GM19023 (cell line): ENCODE data around the gene SEMA3F.

ENCODE experiments used
- ATAC-seq: cut with Tn5 transposase; IDR thresholded peaks from one replicate; pipeline ENCODE4 v1.9.1; 2021; ENCODE audit warnings: mild to moderate bottlenecking, moderate library complexity; ENCODE audit not compliant: unreplicated experiment

SEMA3F gene

DNA sequence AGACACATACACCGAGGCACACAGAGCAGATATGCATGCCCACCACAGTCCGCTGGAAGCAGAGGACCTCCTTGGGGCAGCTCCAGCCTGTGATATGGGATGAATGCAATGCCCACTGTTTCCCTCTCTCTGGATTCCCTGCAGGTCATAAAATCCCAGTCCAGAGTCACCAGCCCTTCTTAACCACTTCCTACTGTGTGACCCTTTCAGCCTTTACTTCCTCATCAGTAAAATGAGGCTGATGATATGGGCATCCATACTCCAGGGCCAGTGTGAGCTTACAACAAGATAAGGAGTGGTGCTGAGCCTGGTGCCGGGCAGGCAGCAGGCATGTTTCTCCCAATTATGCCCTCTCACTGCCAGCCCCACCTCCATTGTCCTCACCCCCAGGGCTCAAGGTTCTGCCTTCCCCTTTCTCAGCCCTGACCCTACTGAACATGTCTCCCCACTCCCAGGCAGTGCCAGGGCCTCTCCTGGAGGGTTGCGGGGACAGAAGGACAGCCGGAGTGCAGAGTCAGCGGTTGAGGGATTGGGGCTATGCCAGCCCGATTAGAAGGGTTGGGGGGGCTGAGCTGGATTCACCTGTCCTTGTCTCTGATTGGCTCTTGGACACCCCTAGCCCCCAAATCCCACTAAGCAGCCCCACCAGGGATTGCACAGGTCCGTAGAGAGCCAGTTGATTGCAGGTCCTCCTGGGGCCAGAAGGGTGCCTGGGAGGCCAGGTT, 36.0 kb downstream of the SEMA3F start, which contains the start of gene GNAT1:
TSS of gene GNAT1 (plus strand) at position 675 of the 725 bp plus-strand sequence. CDS start 116 bp downstream, outside the sequence.
- no peak for ATAC-seq

DNA sequence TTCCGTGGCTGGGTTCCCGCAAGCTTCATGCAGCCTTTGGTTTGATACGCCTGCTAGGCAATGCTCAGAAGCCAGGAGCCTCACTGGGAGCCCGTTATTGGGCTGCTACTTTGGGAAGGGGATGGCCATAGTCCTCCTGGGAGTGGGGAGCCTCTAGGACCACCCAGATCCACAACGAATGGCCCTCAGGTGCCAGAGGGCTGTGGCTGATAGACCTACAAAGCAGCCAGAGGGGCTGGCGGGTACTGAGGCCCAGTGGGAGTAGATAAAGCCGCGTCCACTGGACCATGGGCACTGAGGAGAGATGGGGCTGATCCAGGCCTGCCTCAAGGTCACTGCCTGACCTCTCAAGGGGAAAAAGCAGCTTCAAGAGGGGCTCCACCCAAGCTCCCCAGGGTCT, 37.0 kb downstream of the SEMA3F start:
- no peak for ATAC-seq

DNA sequence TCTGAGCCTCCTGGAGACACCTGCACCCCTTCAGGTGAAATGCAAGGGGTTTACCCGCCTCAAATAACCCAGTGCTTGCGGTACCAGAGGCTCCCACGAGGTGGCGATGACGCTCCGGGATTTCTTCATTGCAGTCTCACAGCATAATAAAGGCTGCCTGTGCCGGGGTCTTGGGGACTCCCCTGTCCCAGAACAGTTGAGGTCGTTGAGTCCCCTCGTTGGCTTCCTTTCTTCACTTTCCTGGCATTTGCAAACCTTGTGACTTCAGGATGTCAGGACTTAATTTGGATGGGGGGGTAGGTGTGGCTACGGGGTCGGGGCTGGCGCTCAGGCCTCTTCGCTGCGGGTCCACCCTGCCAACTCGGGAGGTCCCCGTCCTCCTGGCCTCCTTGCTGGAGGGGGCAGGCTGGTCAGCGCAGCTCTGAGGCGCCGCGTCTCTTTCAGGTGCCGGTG, 37.6 kb downstream of the SEMA3F start:
- ATAC-seq, result no peak

DNA sequence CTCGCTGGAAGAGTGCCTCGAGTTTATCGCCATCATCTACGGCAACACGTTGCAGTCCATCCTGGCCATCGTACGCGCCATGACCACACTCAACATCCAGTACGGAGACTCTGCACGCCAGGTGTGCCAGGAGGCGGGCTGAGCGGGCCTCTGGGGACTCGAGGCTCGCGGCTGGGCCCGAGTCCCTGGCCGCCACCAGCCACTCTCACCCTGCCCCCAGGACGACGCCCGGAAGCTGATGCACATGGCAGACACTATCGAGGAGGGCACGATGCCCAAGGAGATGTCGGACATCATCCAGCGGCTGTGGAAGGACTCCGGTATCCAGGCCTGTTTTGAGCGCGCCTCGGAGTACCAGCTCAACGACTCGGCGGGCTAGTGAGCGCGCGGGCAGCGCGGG, 38.2 kb downstream of the SEMA3F start:
- no peak for ATAC-seq

DNA sequence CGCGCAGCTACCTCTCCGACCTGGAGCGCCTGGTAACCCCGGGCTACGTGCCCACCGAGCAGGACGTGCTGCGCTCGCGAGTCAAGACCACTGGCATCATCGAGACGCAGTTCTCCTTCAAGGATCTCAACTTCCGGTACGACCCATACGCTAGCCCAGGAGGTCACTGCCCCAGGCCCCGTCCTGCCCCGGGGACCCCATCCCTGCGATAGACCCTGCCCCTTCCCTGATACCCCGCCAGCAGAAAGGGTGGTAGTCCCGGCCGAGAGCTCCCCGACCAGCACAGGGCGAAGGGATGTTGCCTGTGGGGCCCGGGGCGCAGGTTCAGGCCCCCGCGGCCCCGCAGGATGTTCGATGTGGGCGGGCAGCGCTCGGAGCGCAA, 38.6 kb downstream of the SEMA3F start:
- no peak for ATAC-seq

DNA sequence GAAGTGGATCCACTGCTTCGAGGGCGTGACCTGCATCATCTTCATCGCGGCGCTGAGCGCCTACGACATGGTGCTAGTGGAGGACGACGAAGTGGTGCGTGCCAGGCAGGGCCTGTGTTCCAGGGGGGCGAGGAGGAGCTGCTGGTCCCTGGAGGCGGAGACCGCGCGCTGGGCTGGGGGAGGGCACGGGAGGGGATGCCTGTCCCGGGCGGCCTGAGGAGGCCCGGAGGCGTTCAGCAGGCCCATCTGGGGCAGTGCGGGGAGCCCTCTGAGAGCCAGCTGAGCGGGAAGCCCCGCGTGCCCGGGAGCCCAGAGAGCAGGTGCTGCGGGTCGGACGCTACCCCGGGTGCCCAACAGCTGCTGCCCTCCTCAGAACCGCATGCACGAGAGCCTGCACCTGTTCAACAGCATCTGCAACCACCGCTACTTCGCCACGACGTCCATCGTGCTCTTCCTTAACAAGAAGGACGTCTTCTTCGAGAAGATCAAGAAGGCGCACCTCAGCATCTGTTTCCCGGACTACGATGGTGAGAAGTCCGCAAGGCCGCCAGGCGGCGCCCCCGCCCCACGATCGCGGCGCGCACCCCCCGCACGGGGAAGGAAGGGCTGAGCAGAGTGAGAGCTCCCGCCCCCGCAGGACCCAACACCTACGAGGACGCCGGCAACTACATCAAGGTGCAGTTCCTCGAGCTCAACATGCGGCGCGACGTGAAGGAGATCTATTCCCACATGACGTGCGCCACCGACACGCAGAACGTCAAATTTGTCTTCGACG, 39.2 kb downstream of the SEMA3F start:
- ATAC-seq, result no peak

DNA sequence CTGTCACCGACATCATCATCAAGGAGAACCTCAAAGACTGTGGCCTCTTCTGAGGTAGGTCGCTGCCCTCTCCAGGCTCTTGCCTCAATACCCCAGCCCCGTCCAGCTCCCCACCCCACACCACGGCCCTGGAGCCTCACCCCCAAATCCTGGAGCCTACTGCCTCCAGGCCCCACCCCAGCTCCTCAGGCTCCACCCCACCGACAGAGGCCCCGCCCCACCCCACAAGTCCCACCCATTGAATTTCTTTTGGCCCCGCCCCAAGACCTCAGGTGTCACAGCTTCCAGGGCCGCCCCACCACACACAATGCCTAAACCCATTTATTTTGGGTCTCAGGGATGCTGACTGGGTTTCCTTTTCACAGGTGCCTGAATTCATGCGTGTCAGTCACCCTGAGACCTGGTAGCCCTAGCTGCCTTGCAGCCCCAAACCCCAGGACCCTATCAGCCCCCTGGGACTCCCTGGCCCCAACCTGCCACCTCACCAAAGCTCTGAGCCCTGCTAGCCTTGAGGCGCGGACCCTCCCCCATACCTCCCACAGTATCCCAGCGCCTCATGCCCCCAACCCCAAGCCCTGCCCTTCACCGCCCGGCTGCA, 39.9 kb downstream of the SEMA3F start:
- ATAC-seq, result no peak

DNA sequence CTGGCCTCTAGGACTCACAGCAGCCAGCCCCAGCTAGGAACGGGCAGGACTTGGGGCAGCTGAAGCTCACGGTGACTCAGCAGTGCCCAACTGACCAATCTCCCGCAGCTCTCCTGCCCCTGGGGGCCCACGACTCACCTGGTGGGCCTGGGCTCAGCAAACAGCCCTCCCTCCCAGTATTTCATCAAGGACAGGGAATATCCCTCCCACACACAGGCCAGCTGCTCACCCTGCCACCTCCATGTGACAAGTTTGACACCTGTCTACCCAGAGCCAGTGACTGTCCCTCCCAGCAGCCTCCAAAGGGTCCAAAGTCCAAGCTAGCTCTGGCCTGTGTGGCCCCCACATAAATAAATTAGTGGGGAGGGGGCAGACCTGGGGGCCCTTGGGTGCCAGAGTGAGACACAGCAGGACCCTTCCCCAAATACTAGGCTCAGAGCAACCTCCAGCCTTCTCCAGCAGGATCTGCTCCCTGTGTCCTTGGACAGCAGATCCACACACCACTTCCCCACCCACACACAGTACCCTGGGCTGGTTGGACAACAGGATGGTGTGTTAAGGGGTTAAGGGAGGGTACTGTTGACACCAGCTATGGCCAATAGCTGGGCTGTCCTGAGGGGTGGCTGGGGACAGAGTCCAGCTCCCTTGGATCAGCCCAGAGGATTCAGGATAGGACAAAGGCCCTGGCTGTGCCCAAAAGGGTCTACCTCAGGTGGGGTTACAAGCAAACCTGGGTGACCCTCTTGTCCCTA, 40.6 kb downstream of the SEMA3F start:
- no peak for ATAC-seq

DNA sequence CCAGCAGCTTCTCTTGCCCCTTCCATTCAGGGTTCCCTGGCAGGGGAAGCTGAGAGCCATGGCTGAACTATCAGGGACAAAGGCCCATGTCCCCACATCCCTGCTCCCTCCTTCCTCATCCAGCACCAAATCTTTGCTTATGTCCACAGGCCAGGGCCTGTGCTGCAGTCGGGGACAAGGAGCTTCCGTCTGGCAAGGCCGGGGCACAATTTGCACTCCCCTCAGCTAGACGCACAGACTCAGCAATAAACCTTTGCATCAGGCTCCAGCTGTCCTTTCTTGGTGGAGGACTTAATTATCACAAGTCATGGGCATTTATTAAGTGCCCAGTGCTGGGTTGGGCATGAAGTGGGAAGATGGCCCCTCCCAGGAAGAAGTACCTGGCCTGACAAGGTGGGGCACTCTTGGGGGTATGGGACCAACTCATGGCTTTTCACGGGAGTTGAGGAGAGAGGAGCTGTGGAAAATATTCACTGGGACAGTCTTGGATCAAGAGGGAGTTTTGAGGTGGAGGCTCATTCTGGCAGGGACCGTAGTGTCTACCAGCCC, 41.2 kb downstream of the SEMA3F start:
- ATAC-seq, result no peak

DNA sequence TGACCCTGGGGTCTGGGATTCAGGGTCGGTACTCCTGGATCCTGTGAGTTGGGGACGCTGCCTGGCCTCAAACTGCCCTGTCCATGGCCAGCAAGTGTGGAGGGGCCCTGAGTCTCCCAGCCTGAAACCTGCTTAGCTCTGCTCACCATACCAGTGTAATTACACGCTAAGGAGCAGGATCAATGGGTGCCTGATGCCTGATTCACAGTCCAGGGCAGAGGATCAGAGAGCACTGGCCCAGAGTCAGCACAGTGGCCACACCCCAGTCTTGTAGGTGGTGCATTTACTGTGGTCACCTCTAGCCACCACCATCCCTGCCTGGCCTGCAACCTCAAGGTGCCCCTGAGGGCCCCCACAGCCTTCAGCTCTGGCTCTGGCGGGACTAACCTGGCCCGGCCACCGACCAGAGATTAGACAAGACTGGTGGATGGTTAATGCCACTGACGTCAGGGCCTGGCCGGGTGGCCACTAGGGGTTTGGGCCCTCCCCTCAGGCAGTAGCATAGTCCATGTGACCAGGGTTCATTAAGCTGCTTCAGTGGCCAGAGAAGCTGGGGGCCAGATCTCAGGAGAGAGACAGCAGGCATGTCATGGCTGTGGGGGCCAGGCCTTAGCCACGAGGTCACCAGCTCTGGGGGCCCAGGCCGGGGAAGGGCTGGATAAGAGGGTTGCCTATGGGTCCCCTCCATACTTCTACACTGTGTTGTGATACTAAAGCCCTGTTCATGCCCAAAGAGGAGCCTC, 46.6 kb downstream of the SEMA3F start:
- ATAC-seq, result no peak

DNA sequence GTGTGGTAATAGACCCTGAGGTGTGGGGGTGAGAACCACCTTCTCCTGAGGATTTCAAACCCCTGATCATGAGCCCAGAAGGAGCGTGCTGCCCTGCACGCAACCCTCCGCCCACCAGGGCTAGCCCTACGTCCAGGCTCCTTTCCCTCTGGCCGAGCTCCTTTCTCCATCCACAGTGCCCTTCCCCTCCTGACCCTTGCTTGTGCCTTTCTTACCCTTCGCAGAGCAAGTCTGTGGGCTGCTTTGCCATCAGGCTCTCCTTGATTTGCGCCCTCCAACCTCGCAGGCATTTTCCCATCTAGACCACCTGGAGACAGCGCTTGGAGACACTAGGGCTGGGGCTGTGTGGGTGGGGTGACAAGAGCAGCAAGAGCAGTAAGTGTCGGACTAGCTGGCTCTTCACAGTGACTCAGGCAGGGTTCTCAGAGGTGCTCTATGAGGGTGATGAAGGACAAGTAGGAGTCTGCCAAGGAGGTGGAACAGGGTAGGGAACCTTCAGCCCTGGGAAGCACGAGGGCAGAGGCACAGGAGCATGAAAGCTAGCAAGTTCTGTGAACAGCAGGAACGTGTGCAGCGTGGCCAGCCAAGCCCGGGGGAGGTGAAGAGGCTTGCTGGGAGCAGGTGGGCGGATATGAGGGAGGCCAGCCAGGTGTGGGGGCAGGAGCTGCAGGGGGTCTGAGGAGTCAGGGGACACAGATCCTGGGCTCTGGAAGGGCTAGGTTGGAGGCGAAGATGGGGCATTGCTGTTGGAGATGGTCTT, 47.4 kb downstream of the SEMA3F start:
- no peak for ATAC-seq

DNA sequence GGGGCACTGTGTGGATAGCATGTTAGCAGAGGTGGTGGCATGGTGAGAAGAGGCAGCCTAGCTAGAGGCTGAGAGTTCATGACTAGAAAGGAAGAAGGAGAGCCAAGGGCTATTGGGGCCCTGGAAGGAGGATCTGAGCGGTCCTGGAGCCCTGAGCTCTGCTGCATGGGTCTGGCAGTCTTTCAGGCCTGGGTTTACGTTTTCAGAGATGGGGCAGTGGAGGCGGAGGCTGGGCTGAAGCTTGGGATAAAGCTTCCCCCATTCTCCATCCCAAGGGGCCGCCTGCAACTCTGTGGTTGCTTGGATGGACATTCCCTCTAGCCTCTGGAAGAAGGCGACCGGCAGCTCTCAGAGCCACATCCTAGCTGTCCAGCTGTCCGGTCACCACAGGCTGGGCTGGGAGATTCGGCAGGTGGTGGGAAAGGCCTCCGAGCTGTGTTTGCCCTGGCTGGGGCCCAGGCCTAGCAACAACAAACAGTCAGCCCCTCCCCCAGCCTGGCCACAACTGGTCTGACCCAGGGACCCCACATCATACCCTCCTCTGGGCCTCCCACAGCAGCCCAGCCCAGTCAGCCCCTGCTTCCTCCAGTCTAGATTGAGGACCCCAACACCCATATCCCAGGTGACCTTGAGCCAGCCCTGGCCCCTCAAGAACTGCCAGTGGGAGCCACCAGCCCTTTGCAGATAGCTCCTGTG, 48.1 kb downstream of the SEMA3F start:
- no peak for ATAC-seq

DNA sequence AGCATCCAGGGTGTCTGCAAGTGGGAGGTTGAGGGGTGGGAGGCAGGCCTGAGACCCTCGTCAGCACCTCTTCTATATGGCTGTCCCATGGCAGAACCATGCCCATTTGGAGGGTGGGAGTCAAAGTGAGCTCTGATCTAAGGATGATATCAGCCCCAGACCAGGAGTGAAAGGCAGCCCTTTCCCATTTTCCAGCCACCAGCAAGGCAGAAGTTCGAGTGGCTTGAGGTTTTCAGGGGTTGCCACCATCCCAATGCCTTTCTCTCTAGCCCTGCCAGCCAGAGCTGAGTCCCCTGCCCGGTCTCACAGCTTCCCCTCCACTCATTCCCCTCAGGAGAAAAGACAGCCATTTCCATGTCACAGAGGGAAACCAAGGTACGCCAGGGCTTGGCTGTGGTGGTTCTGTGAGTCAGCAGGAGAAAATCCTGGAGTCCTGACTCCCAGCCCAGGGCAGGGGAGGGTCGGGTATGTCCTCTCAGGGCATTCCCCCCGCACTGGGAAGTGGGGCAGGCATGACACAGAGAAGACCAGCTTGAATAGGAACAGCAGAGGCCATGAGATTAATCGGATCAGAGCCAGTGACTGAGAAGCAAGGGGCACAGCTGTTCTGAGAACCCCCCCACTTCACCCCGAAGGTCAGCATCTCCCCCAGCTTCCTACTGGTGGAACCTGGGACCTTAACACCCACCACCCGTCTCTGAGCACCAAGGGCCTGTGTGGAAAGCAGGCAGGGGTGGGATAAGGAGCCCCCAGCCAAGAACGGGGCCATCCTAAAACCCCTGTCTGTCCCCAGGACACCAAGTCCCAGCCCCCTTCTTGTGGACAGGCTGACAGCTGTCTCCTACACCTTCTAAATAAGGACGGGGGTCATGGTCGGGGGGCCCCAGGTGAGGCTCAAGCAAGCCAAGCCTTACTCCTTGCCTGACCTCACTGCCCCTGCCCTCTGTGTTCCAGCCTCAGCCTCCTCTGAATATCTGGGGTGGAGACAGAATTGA, 49.0 kb downstream of the SEMA3F start:
- no peak for ATAC-seq

DNA sequence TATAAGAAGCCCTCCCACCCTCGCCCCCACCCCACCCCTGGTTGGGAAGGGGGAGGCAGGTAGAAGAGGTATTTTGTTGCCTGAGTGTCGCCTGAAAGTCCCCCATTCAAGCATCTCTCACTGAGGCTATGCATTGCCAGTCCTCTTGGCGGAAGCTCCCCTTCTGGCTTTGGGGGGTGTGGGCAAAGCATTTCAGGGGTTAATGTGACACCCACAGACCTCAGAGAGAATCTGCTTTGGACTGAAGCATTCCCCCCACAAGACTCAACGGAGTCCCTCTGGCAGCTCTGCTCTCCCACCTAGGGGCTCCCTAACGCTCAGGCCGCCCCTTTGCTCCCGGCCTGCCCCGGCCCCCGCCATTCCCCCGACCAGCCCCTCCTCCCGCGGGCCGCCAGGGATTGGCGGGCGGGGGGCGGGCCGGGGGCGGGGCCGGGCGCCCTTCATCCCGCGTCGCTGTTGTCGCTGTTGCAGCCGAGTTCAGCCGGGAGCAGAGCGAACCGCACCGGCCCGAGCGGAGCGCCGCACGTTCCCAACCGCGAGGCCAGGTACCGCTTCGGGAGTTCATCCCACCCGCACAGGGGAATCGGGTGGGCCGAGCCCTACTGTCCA, 49.8 kb downstream of the SEMA3F start, which contains the start of gene SLC38A3:
TSS of gene SLC38A3 (plus strand) at position 468 of the 609 bp plus-strand sequence. CDS start 8,929 bp downstream, outside the sequence.
- no peak for ATAC-seq

DNA sequence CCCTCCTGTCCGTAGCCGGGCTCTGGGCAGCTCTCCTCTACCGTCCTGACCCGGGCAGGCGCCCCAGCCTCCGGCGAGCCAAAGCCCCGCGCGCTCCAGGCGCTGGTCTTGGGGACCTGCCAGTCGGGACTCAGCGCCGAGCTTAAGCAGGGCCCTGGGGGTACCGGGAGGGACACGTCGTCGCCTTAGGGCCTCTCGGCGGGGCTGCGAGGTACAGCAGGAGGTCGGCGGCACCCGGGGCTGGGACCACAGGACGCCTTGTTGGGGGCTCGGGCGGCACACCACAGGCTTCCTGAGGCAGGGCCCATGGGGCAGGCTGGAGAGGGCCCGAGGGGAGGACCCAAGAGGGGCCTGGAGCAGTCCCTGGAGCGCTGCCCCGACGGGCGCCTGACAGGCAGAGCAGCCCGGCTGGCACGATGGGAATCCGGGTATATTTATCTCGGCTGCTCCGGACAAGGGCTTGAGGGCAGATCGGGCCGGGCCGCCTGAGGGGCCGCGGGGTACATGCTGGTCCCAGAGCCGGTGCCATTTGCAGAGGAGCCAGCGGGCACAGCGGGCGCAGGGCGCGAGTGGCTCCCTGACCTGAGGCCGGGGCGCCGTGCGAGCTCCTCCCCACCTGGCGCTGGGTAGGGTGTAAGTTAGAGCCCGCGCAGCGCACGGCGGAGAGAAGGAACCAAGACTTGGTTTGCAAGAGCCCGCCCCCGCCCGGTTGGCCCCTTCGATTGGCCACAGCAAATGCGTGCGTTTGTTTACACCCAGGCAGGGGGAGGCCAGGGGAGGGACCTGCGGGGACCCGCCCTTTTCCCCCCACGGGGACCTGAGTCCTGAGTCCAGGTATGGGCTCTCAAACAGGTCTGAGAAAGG, 50.5 kb downstream of the SEMA3F start:
- ATAC-seq, result no peak
